Glutamatergic neuron (in vitro differentiated cells): ENCODE results near the gene LIPK. TPM values are rescaled to one million over a fixed set of nuclear protein-coding genes. Genes with fewer than 3 reads are reported as not detected.
"Not testable (repeated sequence)": the region's sequence is repeated elsewhere in the genome, so short reads cannot be mapped to it uniquely, and the experiment has no call there.

Source experiments
- DNase-seq: peaks from one replicate; pipeline ENCODE4 v3.0.0; 2022
- H3K27ac Mint-ChIP-seq: one replicate; pipeline ENCODE4 v1.8.0; 2020; ENCODE audit warnings: mild to moderate bottlenecking, mixed read lengths, inconsistent platforms; ENCODE audit not compliant: unreplicated experiment
- H3K27me3 Mint-ChIP-seq: one replicate; pipeline ENCODE4 v1.8.0; 2020; ENCODE audit warnings: mild to moderate bottlenecking, moderate library complexity, mixed read lengths, inconsistent platforms; ENCODE audit not compliant: unreplicated experiment
- H3K36me3 Mint-ChIP-seq: one replicate; pipeline ENCODE4 v1.8.0; 2020; ENCODE audit warnings: mild to moderate bottlenecking, mixed read lengths, inconsistent platforms; ENCODE audit not compliant: unreplicated experiment
- H3K4me1 Mint-ChIP-seq: one replicate; pipeline ENCODE4 v1.8.0; 2020; ENCODE audit warnings: mild to moderate bottlenecking, low read depth, mixed read lengths, inconsistent platforms; ENCODE audit not compliant: unreplicated experiment
- H3K4me3 Mint-ChIP-seq: one replicate; pipeline ENCODE4 v1.8.0; 2020; ENCODE audit warnings: mild to moderate bottlenecking, mixed read lengths, inconsistent platforms; ENCODE audit not compliant: unreplicated experiment
- H3K9me3 Mint-ChIP-seq: one replicate; pipeline ENCODE4 v1.8.0; 2020; ENCODE audit warnings: mild to moderate bottlenecking, moderate library complexity, mixed read lengths, inconsistent platforms; ENCODE audit not compliant: unreplicated experiment
- total RNA-seq: library from RNA; stranded (reverse); fragmentation: NEBNext Ultra II Directional; extraction: Animal tissue kit (Norgen Biotek cat#: 25700); gene quantifications from one replicate; pipeline ENCODE4 v1.2.1, GENCODE V29; 2021; ENCODE audit not compliant: unreplicated experiment
- TF ChIP-seq, protein P1 (sequence below): fragments of 200-600 bp; sonication (generic); IDR thresholded peaks from one replicate; pipeline ENCODE4 v1.5.0; 2021; ENCODE audit not compliant: partially characterized antibody, unreplicated experiment

The LIPK gene
- total RNA-seq, 1 donor from 2014 or later, result not detected

DNA sequence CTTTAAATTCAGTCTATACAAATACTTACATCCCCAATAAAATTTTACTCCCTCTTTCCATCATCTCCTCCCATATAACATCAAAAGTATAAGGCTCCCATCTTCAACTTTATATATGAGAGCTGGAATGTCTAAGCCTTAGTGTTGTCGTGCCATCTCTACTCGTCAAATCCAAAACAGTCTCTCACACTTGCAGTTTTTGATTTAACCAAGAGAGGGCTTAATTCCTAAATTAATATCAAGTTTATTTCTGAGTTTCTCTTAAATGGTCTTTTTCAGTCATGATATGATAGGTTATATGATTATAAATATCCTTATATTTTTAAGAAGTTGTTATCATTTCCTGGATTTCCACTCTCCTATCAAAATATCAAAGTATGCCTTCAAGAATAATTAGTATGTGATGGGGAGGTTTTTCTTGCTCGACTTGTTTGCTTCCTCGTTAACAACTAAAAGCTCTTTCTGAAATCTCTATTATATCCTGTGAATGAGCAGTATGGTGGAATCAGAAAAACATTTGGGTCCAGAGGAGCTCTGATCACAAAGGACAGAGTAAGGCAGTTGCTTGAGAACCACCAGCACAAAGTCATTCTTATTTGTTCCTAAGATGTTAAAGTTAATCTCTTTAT, 12.5 kb upstream of the LIPK start:
- Mint-ChIP-seq H3K27ac (no peak overlapping the region), H3K9me3 (no peaks in the 10 kb centered on the region), H3K36me3 (no peaks in the 10 kb centered on the region), H3K27me3 (peaks cover 3% of the 10 kb centered on the region), H3K4me1 (no peaks in the 10 kb centered on the region), H3K4me3 (no peak overlapping the region)
- DNase-seq, result no peak
- TF ChIP-seq, protein P1, sequence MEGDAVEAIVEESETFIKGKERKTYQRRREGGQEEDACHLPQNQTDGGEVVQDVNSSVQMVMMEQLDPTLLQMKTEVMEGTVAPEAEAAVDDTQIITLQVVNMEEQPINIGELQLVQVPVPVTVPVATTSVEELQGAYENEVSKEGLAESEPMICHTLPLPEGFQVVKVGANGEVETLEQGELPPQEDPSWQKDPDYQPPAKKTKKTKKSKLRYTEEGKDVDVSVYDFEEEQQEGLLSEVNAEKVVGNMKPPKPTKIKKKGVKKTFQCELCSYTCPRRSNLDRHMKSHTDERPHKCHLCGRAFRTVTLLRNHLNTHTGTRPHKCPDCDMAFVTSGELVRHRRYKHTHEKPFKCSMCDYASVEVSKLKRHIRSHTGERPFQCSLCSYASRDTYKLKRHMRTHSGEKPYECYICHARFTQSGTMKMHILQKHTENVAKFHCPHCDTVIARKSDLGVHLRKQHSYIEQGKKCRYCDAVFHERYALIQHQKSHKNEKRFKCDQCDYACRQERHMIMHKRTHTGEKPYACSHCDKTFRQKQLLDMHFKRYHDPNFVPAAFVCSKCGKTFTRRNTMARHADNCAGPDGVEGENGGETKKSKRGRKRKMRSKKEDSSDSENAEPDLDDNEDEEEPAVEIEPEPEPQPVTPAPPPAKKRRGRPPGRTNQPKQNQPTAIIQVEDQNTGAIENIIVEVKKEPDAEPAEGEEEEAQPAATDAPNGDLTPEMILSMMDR, result no peak

DNA sequence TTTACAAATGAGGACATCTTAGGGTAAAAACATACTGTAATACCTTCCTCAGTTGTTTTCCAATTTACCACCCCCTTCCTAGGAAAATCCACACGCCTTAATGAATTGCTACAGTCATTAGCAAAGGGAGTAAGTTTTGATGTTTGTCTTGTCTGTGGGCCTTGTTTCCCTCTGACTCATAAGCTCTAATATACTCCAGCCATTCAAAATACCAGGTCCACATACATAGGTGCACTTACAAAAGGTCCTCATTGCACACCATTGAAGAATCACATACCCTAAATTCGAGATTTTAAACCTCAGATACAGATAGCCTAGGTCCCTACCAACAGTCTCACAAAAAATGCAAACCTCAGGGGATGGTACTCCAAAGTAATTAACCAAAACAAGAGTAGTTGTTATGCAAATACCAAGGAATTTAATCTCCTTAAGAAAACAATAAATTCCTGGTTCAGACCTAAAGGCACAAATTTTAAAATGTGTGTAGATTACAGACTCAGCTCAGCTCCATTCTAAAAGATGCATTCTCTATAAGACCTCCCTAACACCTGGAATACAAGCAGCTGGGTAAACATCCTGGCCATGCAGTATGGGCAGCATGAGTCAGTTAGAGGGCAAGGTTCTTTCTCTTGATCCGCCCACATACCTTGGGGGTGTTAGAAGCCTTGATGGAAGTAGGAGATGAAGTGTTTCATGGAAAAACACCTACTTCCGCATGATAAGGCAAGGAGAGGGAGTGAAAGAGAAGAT, 3.0 kb upstream of the LIPK start:
- H3K4me3 Mint-ChIP-seq, result no peak overlapping the region
- DNase-seq, result no peak
- H3K4me1 Mint-ChIP-seq, result no peaks in the 10 kb centered on the region
- no peaks in the 10 kb centered on the region for H3K9me3 Mint-ChIP-seq
- H3K36me3 Mint-ChIP-seq, result no peaks in the 10 kb centered on the region
- H3K27ac Mint-ChIP-seq, result no peak overlapping the region
- H3K27me3 Mint-ChIP-seq, result peaks cover 13% of the 10 kb centered on the region
- TF ChIP-seq, protein P1, result no peak

DNA sequence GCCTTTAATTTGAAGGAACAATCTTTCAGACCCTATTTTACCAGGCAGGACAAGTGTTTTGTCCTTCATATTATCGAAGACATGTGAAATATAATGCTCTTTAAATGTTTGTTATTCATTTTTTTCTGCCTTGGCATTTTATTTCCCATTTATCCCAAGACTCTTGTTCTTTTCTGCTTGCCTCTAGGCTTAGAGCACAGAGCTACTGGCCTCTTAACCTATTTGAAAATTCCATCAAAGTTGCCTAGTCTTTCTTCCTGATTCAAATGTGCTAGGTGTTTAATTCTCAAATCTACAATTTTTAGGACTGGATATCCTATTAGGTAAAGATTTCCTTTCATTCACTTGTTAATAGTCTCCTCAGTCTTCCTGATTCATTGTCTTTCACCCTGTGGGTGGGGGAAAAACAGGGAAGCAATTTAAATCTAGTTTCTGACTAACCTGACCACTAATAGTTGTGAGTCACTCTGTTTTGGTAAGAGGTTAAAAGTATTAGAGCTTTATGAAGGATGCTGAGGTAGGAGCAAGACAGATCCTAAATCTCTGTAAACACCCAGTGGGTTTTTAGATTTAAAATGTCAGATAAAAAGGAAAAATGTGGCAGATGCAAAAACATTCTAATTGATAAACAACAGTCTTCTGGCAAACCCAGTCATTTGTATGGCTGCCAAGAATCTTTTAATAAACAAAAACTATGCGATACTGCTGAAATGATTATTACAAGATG, 1.5 kb downstream of the LIPK start:
- Mint-ChIP-seq H3K4me3 (no peak overlapping the region), H3K27ac (no peak overlapping the region), H3K36me3 (no peaks in the 10 kb centered on the region), H3K4me1 (no peaks in the 10 kb centered on the region), H3K27me3 (peaks cover 7% of the 10 kb centered on the region), H3K9me3 (no peaks in the 10 kb centered on the region)
- DNase-seq, result no peak
- TF ChIP-seq, protein P1, result no peak

DNA sequence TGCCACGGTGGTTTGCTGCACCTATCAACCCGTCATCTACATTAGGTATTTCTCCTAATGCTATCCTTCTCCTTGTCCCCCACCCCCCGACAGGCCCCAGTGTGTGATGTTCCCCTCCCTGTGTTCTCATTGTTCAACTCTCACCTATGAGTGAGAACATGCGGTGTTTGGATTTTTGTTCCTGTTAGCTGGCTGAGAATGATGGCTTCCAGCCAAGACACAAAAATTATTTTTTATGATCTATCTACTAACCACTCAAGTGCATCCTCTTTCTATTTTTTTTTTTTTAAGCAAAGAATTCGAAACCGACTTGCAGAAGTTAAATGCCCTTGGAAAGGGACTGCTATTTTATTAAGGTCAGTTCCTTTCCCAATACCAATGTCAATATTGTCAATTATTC, 3.3 kb downstream of the LIPK start:
- DNase-seq, H3K4me3 Mint-ChIP-seq, H3K36me3 Mint-ChIP-seq, H3K27me3 Mint-ChIP-seq, H3K9me3 Mint-ChIP-seq, H3K4me1 Mint-ChIP-seq, H3K27ac Mint-ChIP-seq: not testable (repeated sequence)

DNA sequence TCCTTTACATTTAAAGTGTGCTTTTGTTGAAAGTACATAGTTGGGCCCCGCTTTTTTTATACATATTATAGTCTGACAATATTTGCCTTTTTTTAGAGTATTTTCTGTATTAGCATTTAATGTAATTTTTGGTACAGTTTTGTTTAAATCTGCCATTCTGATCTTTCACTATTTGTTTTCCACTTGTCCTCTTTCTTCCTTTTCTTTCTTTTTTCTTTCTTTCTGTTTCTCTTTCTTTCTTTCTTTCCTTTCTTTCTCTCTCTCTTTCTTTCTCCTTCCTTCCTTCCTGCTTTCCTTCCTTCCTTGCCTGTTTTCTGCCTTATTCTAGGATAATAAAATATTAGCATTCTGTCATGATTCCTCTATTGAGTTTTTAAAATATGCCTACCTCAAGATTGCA, 9.5 kb downstream of the LIPK start:
- Mint-ChIP-seq H3K4me3 (no peak overlapping the region), H3K4me1 (peaks cover 4% of the 10 kb centered on the region), H3K27me3 (peaks cover 2% of the 10 kb centered on the region), H3K27ac (no peak overlapping the region), H3K36me3 (no peaks in the 10 kb centered on the region), H3K9me3 (no peaks in the 10 kb centered on the region)
- no peak for DNase-seq
- TF ChIP-seq, protein P1, result no peak
